Trophoblast cell (in vitro differentiated cells and primary cell): ENCODE results near the gene AASDH.
A peak's percentile ranks its signal among the peaks of the same experiment; 100 is the strongest.

Experiments used
- DNase-seq, 2 donors: peaks; one replicate each; pipeline ENCODE4 v3.0.0-alpha.2; 2016
- H2AFZ ChIP-seq: 2 replicates; pipeline ENCODE4 v1.6.1; 2013; ENCODE audit warnings: low read length, moderate library complexity, mild to moderate bottlenecking; ENCODE audit not compliant: insufficient read depth, poor library complexity
- H2AK5ac ChIP-seq: 2 replicates; pipeline ENCODE4 v1.6.1; 2013; ENCODE audit warnings: mild to moderate bottlenecking, low read length
- H2BK120ac ChIP-seq: 2 replicates; pipeline ENCODE4 v1.6.1; 2013; ENCODE audit warnings: low read length, mild to moderate bottlenecking, moderate library complexity; ENCODE audit not compliant: insufficient read depth, poor library complexity
- H2BK12ac ChIP-seq: 2 replicates; pipeline ENCODE4 v1.6.1; 2013; ENCODE audit warnings: mild to moderate bottlenecking, low read length, moderate library complexity
- H2BK5ac ChIP-seq: 2 replicates; pipeline ENCODE4 v1.6.1; 2013; ENCODE audit warnings: low read length, low read depth, moderate library complexity, mild to moderate bottlenecking; ENCODE audit not compliant: poor library complexity
- H3K14ac ChIP-seq: 2 replicates; pipeline ENCODE4 v1.6.1; 2013; ENCODE audit warnings: mild to moderate bottlenecking, low read length
- H3K18ac ChIP-seq: 2 replicates; pipeline ENCODE4 v1.6.1; 2013; ENCODE audit warnings: mild to moderate bottlenecking, low read length
- H3K23ac ChIP-seq: 2 replicates; pipeline ENCODE4 v1.6.1; 2013; ENCODE audit warnings: low read length
- H3K27ac ChIP-seq: 2 replicates; pipeline ENCODE4 v1.5.1; 2013; ENCODE audit warnings: low read depth, mild to moderate bottlenecking, inconsistent platforms, low read length, moderate library complexity
- H3K27me3 ChIP-seq: 2 replicates; pipeline ENCODE4 v1.6.1; 2013; ENCODE audit warnings: inconsistent platforms, mild to moderate bottlenecking, low read length, moderate library complexity; ENCODE audit not compliant: insufficient read depth
- H3K36me3 ChIP-seq, 2 experiments: 1 replicate in 1 of 2; 2 replicates in 1 of 2; pipeline ENCODE4 v1.6.1; 2013; ENCODE audit warnings: low read length in 2 of 2, mild to moderate bottlenecking in 2 of 2, moderate library complexity in 1 of 2; ENCODE audit not compliant: insufficient read depth in 2 of 2, control insufficient read depth in 1 of 2
- H3K4ac ChIP-seq: 2 replicates; pipeline ENCODE4 v1.6.1; 2013; ENCODE audit warnings: low read depth, mild to moderate bottlenecking, low read length, moderate library complexity
- H3K4me1 ChIP-seq, 2 experiments: 1 replicate in 1 of 2; 2 replicates in 1 of 2; pipeline ENCODE4 v1.6.1; 2013; ENCODE audit warnings: low read length in 2 of 2, mild to moderate bottlenecking in 2 of 2, moderate library complexity in 1 of 2; ENCODE audit not compliant: insufficient read depth in 2 of 2, control insufficient read depth in 1 of 2
- H3K4me2 ChIP-seq: 2 replicates; pipeline ENCODE4 v1.6.1; 2013; ENCODE audit warnings: inconsistent platforms, mild to moderate bottlenecking, low read length, moderate library complexity
- H3K4me3 ChIP-seq: 2 replicates; pipeline ENCODE4 v1.5.1; 2013; ENCODE audit warnings: mild to moderate bottlenecking, low read depth, low read length, inconsistent platforms
- H3K79me1 ChIP-seq: one replicate; pipeline ENCODE4 v1.6.1; 2013; ENCODE audit warnings: low read length
- H3K79me2 ChIP-seq: 2 replicates; pipeline ENCODE4 v1.6.1; 2013; ENCODE audit warnings: low read length, mild to moderate bottlenecking; ENCODE audit not compliant: control insufficient read depth, insufficient read depth, poor library complexity
- H3K9ac ChIP-seq: 2 replicates; pipeline ENCODE4 v1.6.1; 2013; ENCODE audit warnings: mild to moderate bottlenecking, low read length
- H3K9me3 ChIP-seq: 2 replicates; pipeline ENCODE4 v1.6.1; 2013; ENCODE audit warnings: low read depth, mild to moderate bottlenecking, control low read depth, inconsistent platforms, low read length; ENCODE audit not compliant: insufficient read depth
- H4K12ac ChIP-seq: 2 replicates; pipeline ENCODE4 v1.6.1; 2013; ENCODE audit warnings: low read depth, mild to moderate bottlenecking, low read length, moderate library complexity
- H4K8ac ChIP-seq: 2 replicates; pipeline ENCODE4 v1.6.1; 2013; ENCODE audit warnings: low read depth, mild to moderate bottlenecking, low read length, moderate library complexity
- H4K91ac ChIP-seq: one replicate; pipeline ENCODE4 v1.6.1; 2013; ENCODE audit warnings: low read depth, mild to moderate bottlenecking, low read length, moderate library complexity
- WGBS: extraction: QIAGEN DNeasy Blood & Tissue Kit; methylation state at CpG from one replicate; pipeline ENCODE4 v1.1.7; 2013; ENCODE audit warnings: missing lambda C conversion rate; ENCODE audit not compliant: insufficient read length, insufficient coverage; ENCODE audit errors: extremely low coverage; 5-methylcytosine and 5-hydroxymethylcytosine counted together

Gene AASDH

DNA sequence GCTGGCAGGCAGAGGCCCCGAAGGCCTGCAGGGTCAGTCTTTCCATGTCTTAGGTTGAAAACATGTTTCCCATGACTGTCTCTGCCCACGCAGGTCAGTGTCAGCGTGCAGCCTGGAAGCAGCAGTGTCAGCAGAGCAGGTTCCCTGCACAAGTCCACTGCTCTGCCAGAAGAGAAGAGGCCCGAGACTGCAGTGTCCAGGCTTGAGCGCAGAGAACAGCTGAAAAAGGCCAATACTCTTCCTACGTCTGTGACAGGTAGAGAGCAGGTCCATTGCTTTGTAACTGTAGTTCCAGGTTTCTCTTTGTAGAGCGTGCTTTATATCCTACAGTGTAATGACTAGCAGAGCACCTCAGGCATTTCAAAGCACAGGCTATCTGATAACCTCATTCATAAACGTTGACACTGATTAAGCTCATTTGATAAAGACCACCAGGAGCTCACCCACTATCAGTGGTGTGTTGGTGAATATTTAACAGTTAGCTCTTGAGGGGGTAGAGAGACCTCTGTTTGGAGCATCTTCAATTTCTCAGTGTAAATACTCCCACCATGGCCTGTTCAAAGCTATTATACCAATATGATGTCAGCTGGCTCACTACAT is 63.2 kb downstream of the AASDH start:
- no peaks in the 10 kb centered on the region for H3K27me3 ChIP-seq
- H2BK120ac ChIP-seq, result no peak overlapping the region
- no CpG with 5 or more reads among the region's 8 CpGs for WGBS

GRCh38 chr4:56323327-56323726 is 64.0 kb downstream of the AASDH start:
- Histone ChIP-seq H3K9ac (no peak overlapping the region), H3K36me3 (peaks cover 8 to 12% of the 10 kb centered on the region in 2 experiments), H2AFZ (no peak overlapping the region), H2BK5ac (no peak overlapping the region), H3K18ac (no peak overlapping the region), H3K27me3 (no peaks in the 10 kb centered on the region), H3K4me3 (no peak overlapping the region), H3K4me1 (no peaks in the 10 kb centered on the region), H2AK5ac (no peak overlapping the region), H3K4ac (no peak overlapping the region), H3K79me1 (no peaks in the 10 kb centered on the region), H3K23ac (no peak overlapping the region), H3K9me3 (no peaks in the 10 kb centered on the region), H3K4me2 (no peak overlapping the region), H2BK120ac (no peak overlapping the region), H3K27ac (no peak overlapping the region), H3K79me2 (no peaks in the 10 kb centered on the region), H2BK12ac (no peak overlapping the region), H4K12ac (no peak overlapping the region), H4K8ac (no peak overlapping the region), H4K91ac (no peak overlapping the region), H3K14ac (no peak overlapping the region)
- no CpG with 5 or more reads among the region's 10 CpGs for WGBS
- no peak for DNase-seq

More for the DNA sequence above, 63.2 kb downstream of the AASDH start:
- no peak overlapping the region for H3K14ac ChIP-seq
- H4K8ac ChIP-seq, result no peak overlapping the region
- no peak overlapping the region for H2AK5ac ChIP-seq
- H3K79me2 ChIP-seq, result no peaks in the 10 kb centered on the region
- no peak overlapping the region for H3K18ac ChIP-seq
- H2AFZ ChIP-seq, result no peak overlapping the region
- no peak overlapping the region for H3K27ac ChIP-seq
- H2BK12ac ChIP-seq, result no peak overlapping the region
- H4K12ac ChIP-seq, result no peak overlapping the region
- H3K4ac ChIP-seq, result no peak overlapping the region
- H4K91ac ChIP-seq, result no peak overlapping the region
- no peaks in the 10 kb centered on the region for H3K79me1 ChIP-seq
- no peak overlapping the region for H3K4me3 ChIP-seq
- no peak for DNase-seq
- H3K9me3 ChIP-seq, result no peaks in the 10 kb centered on the region
- no peak overlapping the region for H3K9ac ChIP-seq
- H3K4me1 ChIP-seq, result no peaks in the 10 kb centered on the region
- H3K4me2 ChIP-seq, result no peak overlapping the region
- H3K36me3 ChIP-seq, result peaks cover 8 to 14% of the 10 kb centered on the region in 2 experiments
- H3K23ac ChIP-seq, result no peak overlapping the region
- H2BK5ac ChIP-seq, result no peak overlapping the region

GRCh38 chr4:56321251-56321650 is 66.0 kb downstream of the AASDH start:
- H3K18ac ChIP-seq, result no peak overlapping the region
- H3K79me2 ChIP-seq, result no peaks in the 10 kb centered on the region
- no peak overlapping the region for H4K91ac ChIP-seq
- H3K14ac ChIP-seq, result no peak overlapping the region
- H2AFZ ChIP-seq, result no peak overlapping the region
- no CpG with 5 or more reads among the region's 1 CpG for WGBS
- no peaks in the 10 kb centered on the region for H3K79me1 ChIP-seq
- H3K4me3 ChIP-seq, result no peak overlapping the region
- no peak overlapping the region for H2BK5ac ChIP-seq
- H3K9me3 ChIP-seq, result no peaks in the 10 kb centered on the region
- H3K27me3 ChIP-seq, result no peaks in the 10 kb centered on the region
- no peak overlapping the region for H3K9ac ChIP-seq
- H4K8ac ChIP-seq, result no peak overlapping the region
- H3K4me2 ChIP-seq, result no peak overlapping the region
- H3K27ac ChIP-seq, result no peak overlapping the region
- H2BK120ac ChIP-seq, result no peak overlapping the region
- H3K23ac ChIP-seq, result no peak overlapping the region
- H3K4ac ChIP-seq, result no peak overlapping the region
- H2AK5ac ChIP-seq, result no peak overlapping the region
- H3K36me3 ChIP-seq, result peaks cover 11 to 12% of the 10 kb centered on the region in 2 experiments
- no peak for DNase-seq
- H3K4me1 ChIP-seq, result no peaks in the 10 kb centered on the region
- H4K12ac ChIP-seq, result no peak overlapping the region
- H2BK12ac ChIP-seq, result no peak overlapping the region

GRCh38 chr4:56320293-56320692 is 67.0 kb downstream of the AASDH start:
- H3K27ac ChIP-seq, result no peak overlapping the region
- H3K9ac ChIP-seq, result no peak overlapping the region
- WGBS, result no CpG with 5 or more reads among the region's 5 CpGs
- no peak overlapping the region for H3K18ac ChIP-seq
- H2AK5ac ChIP-seq, result no peak overlapping the region
- DNase-seq, result peak in 1 of 2 donors; percentile 80
- peaks cover 20 to 21% of the 10 kb centered on the region in 2 experiments for H3K36me3 ChIP-seq
- H3K4me2 ChIP-seq, result no peak overlapping the region
- H3K4ac ChIP-seq, result no peak overlapping the region
- H3K4me3 ChIP-seq, result no peak overlapping the region
- H2BK5ac ChIP-seq, result no peak overlapping the region
- H3K14ac ChIP-seq, result no peak overlapping the region
- H3K23ac ChIP-seq, result no peak overlapping the region
- H4K91ac ChIP-seq, result no peak overlapping the region
- no peaks in the 10 kb centered on the region for H3K4me1 ChIP-seq
- H2BK12ac ChIP-seq, result no peak overlapping the region
- H4K8ac ChIP-seq, result no peak overlapping the region
- no peaks in the 10 kb centered on the region for H3K79me1 ChIP-seq
- H2BK120ac ChIP-seq, result no peak overlapping the region
- H2AFZ ChIP-seq, result no peak overlapping the region
- H4K12ac ChIP-seq, result no peak overlapping the region
- no peaks in the 10 kb centered on the region for H3K79me2 ChIP-seq
- H3K9me3 ChIP-seq, result no peaks in the 10 kb centered on the region
- H3K27me3 ChIP-seq, result no peaks in the 10 kb centered on the region
